ENCODE data around the gene ITCH.
"Not testable (repeated sequence)": the region's sequence is repeated elsewhere in the genome, so short reads cannot be mapped to it uniquely, and the experiment has no call there.

Gene ITCH

GRCh38 chr20:34407962-34408474 lies 44.9 kb downstream of the ITCH start:
- in situ Hi-C loops (cut with HindIII; ENCODE audit: low sequenced_read_pairs): loop anchor here (5.0 kb wide), 1 partner anchor 61 kb away; no protein-coding TSS in a partner anchor
- no peak for DNase-seq (ENCODE audit: low read depth)
- no peak overlapping the region for H3K4me3 ChIP-seq (ENCODE audit: low read depth, low read length)
- no peak for TF ChIP-seq CTCF (IDR thresholded peaks at IDR 0.05; ENCODE audit: low read depth, low read length, missing control alignments)

GRCh38 chr20:34410336-34410735 lies 47.3 kb downstream of the ITCH start:
- no peak for DNase-seq (ENCODE audit: low read depth)
- no peak for TF ChIP-seq CTCF (IDR thresholded peaks at IDR 0.05; ENCODE audit: low read depth, low read length, missing control alignments)
- in situ Hi-C loops (cut with HindIII; ENCODE audit: low sequenced_read_pairs): no loop called here
- no peak overlapping the region for H3K4me3 ChIP-seq (ENCODE audit: low read depth, low read length)

GRCh38 chr20:34412453-34412852 lies 49.4 kb downstream of the ITCH start:
- H3K4me3 ChIP-seq (ENCODE audit: low read depth, low read length): no peak overlapping the region
- in situ Hi-C loops (cut with HindIII; ENCODE audit: low sequenced_read_pairs): no loop called here
- no peak for DNase-seq (ENCODE audit: low read depth)
- no peak for TF ChIP-seq CTCF (IDR thresholded peaks at IDR 0.05; ENCODE audit: low read depth, low read length, missing control alignments)

GRCh38 chr20:34414525-34414924 lies 51.5 kb downstream of the ITCH start:
- in situ Hi-C loops (cut with HindIII; ENCODE audit: low sequenced_read_pairs); DNase-seq (ENCODE audit: low read depth); H3K4me3 ChIP-seq (ENCODE audit: low read depth, low read length): not testable (repeated sequence)

- no peak for DNase-seq (ENCODE audit: low read depth)
- no peak for TF ChIP-seq CTCF (IDR thresholded peaks at IDR 0.05; ENCODE audit: low read depth, low read length, missing control alignments)
- in situ Hi-C loops (cut with HindIII; ENCODE audit: low sequenced_read_pairs): no loop called here
- no peak overlapping the region for H3K4me3 ChIP-seq (ENCODE audit: low read depth, low read length)
These were observed 52.0 kb downstream of the ITCH start for GRCh38 chr20:34415079-34415478.

GRCh38 chr20:34420146-34420545 lies 57.1 kb downstream of the ITCH start:
- in situ Hi-C loops (cut with HindIII; ENCODE audit: low sequenced_read_pairs): no loop called here
- no peak for DNase-seq (ENCODE audit: low read depth)
- no peak overlapping the region for H3K4me3 ChIP-seq (ENCODE audit: low read depth, low read length)
- TF ChIP-seq CTCF (IDR thresholded peaks at IDR 0.05; ENCODE audit: low read depth, low read length, missing control alignments): no peak

GRCh38 chr20:34420975-34421374 lies 57.9 kb downstream of the ITCH start:
- DNase-seq (ENCODE audit: low read depth): no peak
- no peak for TF ChIP-seq CTCF (IDR thresholded peaks at IDR 0.05; ENCODE audit: low read depth, low read length, missing control alignments)
- in situ Hi-C loops (cut with HindIII; ENCODE audit: low sequenced_read_pairs): no loop called here
- H3K4me3 ChIP-seq (ENCODE audit: low read depth, low read length): no peak overlapping the region
